ENCODE measurements around the gene CAD. TPM values are rescaled to one million over a fixed set of nuclear protein-coding genes. Genes with fewer than 3 reads are reported as not detected.
A peak's percentile ranks its signal among the peaks of the same experiment; 100 is the strongest.

The CAD gene
- total RNA-seq, 2 donors from 2014 or later, result 53.6 to 64.5 TPM

GRCh38 chr2:27242614-27242951 lies 25.4 kb downstream of the CAD start:
- no peaks in the 10 kb centered on the region for H3K27me3 Mint-ChIP-seq (ENCODE audit: low read depth)
- peaks cover 2 to 16% of the 10 kb centered on the region in 2 donors for H3K36me3 Mint-ChIP-seq (ENCODE audit: insufficient read depth in 2 of 2)
- no peak for ATAC-seq (replicated peaks in 1 of 2)
- DNase-seq, result no peak
- H3K9me3 Mint-ChIP-seq, result no peaks in the 10 kb centered on the region
- no peak overlapping the region for H3K27ac Mint-ChIP-seq
- H3K4me3 Mint-ChIP-seq, result no peak overlapping the region
- no peaks in the 10 kb centered on the region for H3K4me1 Mint-ChIP-seq (ENCODE audit: low read depth)

DNA sequence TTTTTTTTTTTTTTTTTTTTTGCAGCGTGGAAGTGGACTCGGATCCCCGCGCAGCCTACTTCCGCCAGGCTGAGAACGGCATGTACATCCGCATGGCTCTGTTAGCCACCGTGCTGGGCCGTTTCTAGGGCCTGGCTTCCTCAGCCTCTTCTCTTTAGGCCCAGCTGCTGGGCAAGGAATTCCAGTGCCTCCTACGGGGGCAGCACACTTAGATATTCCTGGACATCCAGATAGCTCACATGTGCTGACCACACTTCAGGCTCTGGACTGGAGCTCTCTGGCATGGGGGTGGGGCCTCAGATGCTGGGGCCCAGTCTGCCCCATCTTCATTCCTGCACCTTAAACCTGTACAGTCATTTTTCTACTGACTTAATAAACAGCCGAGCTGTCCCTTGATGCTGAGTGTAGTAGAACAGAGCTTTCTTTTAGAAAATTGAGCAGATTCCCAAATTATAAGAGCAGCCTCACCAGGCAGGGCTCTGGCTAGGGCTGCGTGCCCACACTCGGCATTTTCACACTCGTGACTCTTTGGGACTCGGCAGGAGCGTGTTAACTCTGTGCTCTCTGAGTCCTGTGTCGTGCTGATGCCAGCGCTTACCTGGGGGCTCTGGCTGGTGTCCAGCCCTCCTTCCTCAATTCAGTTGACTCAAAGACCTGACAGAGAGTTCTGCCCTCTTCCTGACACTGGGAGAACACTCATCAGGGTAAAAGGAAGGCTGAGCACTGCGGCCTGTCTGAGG lies 26.4 kb downstream of the CAD start:
- Mint-ChIP-seq H3K27ac (no peak overlapping the region), H3K36me3 (ENCODE audit: insufficient read depth in 2 of 2) (peaks cover 2 to 12% of the 10 kb centered on the region in 2 donors), H3K27me3 (ENCODE audit: low read depth) (no peaks in the 10 kb centered on the region), H3K4me3 (no peak overlapping the region), H3K4me1 (ENCODE audit: low read depth) (no peaks in the 10 kb centered on the region), H3K9me3 (no peaks in the 10 kb centered on the region)
- ATAC-seq (replicated peaks in 1 of 2) (no peak), DNase-seq (no peak)

DNA sequence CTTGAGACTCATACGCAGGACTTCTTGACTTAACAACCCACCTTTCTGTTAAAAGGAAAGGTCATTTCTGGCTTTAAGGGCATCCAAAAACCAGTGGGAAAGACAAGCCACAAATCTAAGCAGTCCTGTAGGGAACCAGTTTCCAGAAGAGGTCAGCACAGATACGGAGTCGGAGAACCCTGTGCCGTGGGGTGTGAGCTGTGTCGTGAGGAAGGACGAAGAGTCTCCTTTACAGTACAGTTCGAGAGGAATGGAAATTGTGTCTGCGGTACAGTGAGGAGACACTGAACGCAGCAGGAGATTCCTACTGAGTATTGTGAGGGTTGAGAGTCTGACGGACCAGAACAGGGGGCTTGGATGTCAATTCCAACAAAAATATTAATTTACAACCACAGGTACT lies 27.9 kb downstream of the CAD start:
- Mint-ChIP-seq H3K27ac (no peak overlapping the region), H3K4me3 (no peak overlapping the region), H3K4me1 (ENCODE audit: low read depth) (no peaks in the 10 kb centered on the region), H3K27me3 (ENCODE audit: low read depth) (no peaks in the 10 kb centered on the region), H3K36me3 (ENCODE audit: insufficient read depth in 2 of 2) (peaks cover 0 to 9% of the 10 kb centered on the region in 2 donors), H3K9me3 (no peaks in the 10 kb centered on the region)
- DNase-seq (no peak), ATAC-seq (replicated peaks in 1 of 2) (no peak)

DNA sequence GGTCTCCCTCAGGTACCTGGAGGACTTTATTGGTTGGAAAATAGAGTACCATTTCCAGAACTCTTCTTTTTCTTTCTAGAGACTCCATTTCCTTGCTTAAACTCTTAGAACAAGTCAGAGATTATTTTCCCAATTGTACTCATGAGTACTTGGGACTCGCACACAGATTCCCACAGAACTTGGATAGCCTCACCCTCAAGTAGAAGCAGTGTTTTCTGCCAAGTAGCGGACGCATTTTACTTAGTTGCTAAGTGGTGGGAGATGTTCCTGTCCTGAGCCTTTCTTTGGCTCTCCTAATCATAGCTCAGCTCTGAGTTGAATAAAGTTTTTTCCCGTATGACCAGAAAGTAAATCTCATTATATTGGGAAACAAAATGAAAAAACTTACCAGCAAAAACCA lies 28.5 kb downstream of the CAD start:
- Mint-ChIP-seq H3K4me3 (no peak overlapping the region), H3K36me3 (ENCODE audit: insufficient read depth in 2 of 2) (peaks cover 0 to 4% of the 10 kb centered on the region in 2 donors), H3K27ac (no peak overlapping the region), H3K9me3 (no peaks in the 10 kb centered on the region), H3K4me1 (ENCODE audit: low read depth) (no peaks in the 10 kb centered on the region), H3K27me3 (ENCODE audit: low read depth) (peaks cover 2% of the 10 kb centered on the region)
- DNase-seq (no peak), ATAC-seq (replicated peaks in 1 of 2) (no peak)

GRCh38 chr2:27247893-27248292 lies 30.7 kb downstream of the CAD start:
- DNase-seq, result no peak
- H3K4me1 Mint-ChIP-seq (ENCODE audit: low read depth), result no peaks in the 10 kb centered on the region
- H3K4me3 Mint-ChIP-seq, result no peak overlapping the region
- H3K36me3 Mint-ChIP-seq (ENCODE audit: insufficient read depth in 2 of 2), result peaks cover 0 to 2% of the 10 kb centered on the region in 2 donors
- no peaks in the 10 kb centered on the region for H3K9me3 Mint-ChIP-seq
- H3K27ac Mint-ChIP-seq, result no peak overlapping the region
- no peak for ATAC-seq (replicated peaks in 1 of 2)
- peaks cover 11% of the 10 kb centered on the region for H3K27me3 Mint-ChIP-seq (ENCODE audit: low read depth)

DNA sequence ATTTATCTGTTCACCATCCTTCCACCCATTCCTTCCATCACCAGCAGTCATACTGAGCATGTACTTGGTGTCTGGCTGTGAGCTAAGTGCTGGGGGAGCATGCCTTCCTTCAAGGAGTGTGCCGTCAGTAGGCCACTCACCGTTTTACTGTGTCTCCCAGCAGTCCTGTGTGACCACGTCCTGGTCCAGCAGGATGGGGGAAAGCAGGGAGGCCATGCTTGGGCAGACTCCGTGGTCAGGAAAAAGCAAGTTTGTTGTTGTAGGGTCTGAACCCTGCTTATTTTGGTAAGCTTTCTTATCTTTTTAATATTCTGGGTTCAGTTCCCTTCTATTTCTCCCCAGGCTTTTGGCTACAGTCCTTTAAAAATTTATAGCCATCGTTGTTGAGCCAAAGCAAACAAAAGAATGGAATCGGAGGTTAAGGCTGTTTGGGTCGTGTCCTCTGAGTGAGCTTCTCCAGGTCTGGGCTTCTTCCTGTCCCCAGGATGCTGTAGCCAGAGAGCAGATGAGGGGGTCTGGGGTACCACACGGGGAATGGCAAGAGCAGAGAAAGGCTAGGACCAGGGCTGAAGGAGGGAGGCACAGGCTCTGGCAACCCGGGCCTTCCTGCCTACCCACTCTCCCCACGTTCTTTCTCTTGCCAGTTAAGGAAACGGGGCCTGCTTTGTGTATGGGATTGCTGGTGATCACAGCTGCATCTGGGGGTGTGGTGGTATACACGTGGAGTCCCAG lies 32.2 kb downstream of the CAD start:
- no peak for DNase-seq
- Mint-ChIP-seq H3K27me3 (ENCODE audit: low read depth) (peaks cover 13% of the 10 kb centered on the region), H3K9me3 (no peaks in the 10 kb centered on the region), H3K36me3 (ENCODE audit: insufficient read depth in 2 of 2) (no peaks in the 10 kb centered on the region), H3K4me3 (no peak overlapping the region), H3K27ac (no peak overlapping the region), H3K4me1 (ENCODE audit: low read depth) (no peaks in the 10 kb centered on the region)
- no peak for ATAC-seq (replicated peaks in 1 of 2)

DNA sequence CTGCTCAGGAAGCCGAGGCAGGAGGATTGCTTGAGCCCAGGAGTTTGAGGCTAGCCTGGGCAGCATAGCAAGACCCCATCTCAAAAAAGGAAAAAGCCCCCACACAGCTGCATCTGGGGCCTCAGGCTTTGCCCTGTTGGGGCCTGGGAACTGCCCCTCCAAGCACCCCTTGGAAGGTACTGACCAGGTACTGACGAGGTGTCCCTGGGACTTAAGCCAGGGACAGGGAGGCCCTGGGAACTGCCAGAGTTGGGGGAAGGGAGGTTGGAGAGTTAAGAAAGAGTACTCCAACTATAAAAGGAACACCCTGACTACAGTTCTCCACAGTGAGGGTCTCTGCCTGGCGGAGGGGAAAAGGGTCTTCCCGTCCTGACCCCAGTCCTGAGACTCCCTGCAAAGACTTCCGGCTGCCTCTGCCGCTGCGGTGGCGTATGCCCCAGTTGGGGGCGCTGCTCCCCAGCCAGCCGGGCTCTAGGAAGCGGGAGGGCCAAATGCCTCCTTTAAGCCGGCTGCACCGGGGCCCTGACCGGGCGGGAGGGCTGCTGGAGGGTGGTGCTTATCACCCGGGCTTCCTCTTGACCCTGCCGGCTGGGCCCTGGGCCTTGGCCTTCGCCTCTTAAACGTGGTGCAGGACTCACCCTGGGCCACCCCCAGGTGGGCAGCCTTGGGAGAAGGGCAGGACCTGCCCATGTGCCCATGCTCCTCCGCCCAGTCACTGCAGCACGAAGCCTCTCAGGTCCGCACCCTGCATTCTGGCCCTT lies 32.9 kb downstream of the CAD start:
- no peaks in the 10 kb centered on the region for H3K36me3 Mint-ChIP-seq (ENCODE audit: insufficient read depth in 2 of 2)
- H3K4me3 Mint-ChIP-seq, result no peak overlapping the region
- H3K27me3 Mint-ChIP-seq (ENCODE audit: low read depth), result peaks cover 20% of the 10 kb centered on the region
- H3K4me1 Mint-ChIP-seq (ENCODE audit: low read depth), result no peaks in the 10 kb centered on the region
- H3K27ac Mint-ChIP-seq, result no peak overlapping the region
- H3K9me3 Mint-ChIP-seq, result no peaks in the 10 kb centered on the region
- ATAC-seq (replicated peaks in 1 of 2), result peak; percentile 86
- peak; percentile 72 to 78 for DNase-seq

DNA sequence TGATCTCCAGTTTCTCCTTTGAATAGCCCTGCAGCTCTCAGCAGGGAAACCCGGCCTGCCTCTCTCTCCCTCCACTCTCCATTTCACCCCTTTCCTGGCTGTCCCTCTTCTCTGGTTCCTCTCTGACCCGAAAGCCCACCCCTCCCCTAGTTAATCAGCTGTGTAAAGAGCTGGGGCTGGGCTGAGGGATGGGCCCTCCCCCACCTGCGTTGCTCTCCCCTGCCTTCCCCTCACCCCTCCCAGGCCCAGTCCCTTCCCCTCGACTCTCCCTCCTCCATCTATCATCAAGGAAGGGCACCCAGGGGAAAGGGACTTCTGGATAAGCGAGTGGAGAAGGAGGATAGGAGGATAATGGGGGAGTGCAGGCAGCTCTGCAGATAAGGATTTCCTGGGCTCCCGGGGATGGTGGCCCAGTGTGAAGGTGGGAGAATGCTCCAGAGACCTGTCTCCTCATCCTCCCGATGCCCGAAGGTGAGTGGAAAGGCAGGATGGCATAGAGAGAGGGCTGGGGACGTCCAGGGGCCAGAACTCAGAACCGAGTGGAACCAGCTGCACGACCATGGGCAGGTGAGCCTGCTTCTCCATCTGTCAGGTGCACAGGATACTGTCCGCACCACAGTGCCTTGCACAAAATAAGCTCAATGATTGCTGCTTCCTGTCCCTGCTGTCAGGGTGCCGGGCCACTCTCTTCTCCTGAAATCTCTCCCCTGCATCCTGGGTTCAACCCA lies 33.6 kb downstream of the CAD start:
- H3K4me1 Mint-ChIP-seq (ENCODE audit: low read depth), result no peaks in the 10 kb centered on the region
- peaks cover 28% of the 10 kb centered on the region for H3K27me3 Mint-ChIP-seq (ENCODE audit: low read depth)
- no peak overlapping the region for H3K4me3 Mint-ChIP-seq
- no peak overlapping the region for H3K27ac Mint-ChIP-seq
- H3K36me3 Mint-ChIP-seq (ENCODE audit: insufficient read depth in 2 of 2), result no peaks in the 10 kb centered on the region
- no peaks in the 10 kb centered on the region for H3K9me3 Mint-ChIP-seq
- ATAC-seq (replicated peaks in 1 of 2), result no peak
- DNase-seq, result no peak

DNA sequence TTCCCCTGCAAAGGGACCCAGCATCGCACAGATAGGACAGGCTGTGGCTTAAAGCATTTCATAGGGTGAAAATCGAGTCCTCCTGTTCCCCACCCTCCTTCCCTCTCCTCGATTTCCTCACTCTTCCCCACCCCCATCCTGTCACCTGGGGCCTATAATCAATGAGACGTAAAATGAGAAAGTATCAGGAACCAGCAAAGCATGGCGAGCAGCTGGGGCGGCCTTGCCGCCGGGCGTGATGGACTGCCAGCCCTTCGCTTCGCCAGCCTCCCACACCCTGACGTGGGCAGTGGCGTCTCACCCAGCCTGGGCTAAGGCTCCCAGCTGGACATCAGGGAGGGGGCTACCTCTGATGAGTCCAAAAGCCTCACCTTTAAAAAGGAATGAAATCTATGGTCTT lies 34.6 kb downstream of the CAD start:
- Mint-ChIP-seq H3K4me1 (ENCODE audit: low read depth) (no peaks in the 10 kb centered on the region), H3K27me3 (ENCODE audit: low read depth) (peaks cover 37% of the 10 kb centered on the region), H3K36me3 (ENCODE audit: insufficient read depth in 2 of 2) (no peaks in the 10 kb centered on the region), H3K4me3 (no peak overlapping the region), H3K9me3 (no peaks in the 10 kb centered on the region), H3K27ac (no peak overlapping the region)
- ATAC-seq (replicated peaks in 1 of 2) (no peak), DNase-seq (no peak)

GRCh38 chr2:27255187-27255586 lies 38.0 kb downstream of the CAD start:
- Mint-ChIP-seq H3K9me3 (no peaks in the 10 kb centered on the region), H3K27ac (no peak overlapping the region), H3K4me3 (no peak overlapping the region), H3K27me3 (ENCODE audit: low read depth) (peaks cover 57% of the 10 kb centered on the region), H3K4me1 (ENCODE audit: low read depth) (no peaks in the 10 kb centered on the region), H3K36me3 (ENCODE audit: insufficient read depth in 2 of 2) (no peaks in the 10 kb centered on the region)
- ATAC-seq (replicated peaks in 1 of 2) (no peak), DNase-seq (no peak)

GRCh38 chr2:27255660-27256059 lies 38.5 kb downstream of the CAD start:
- H3K27me3 Mint-ChIP-seq (ENCODE audit: low read depth), result peaks cover 59% of the 10 kb centered on the region
- no peak overlapping the region for H3K4me3 Mint-ChIP-seq
- DNase-seq, result no peak
- no peaks in the 10 kb centered on the region for H3K9me3 Mint-ChIP-seq
- no peak for ATAC-seq (replicated peaks in 1 of 2)
- no peak overlapping the region for H3K27ac Mint-ChIP-seq
- no peaks in the 10 kb centered on the region for H3K4me1 Mint-ChIP-seq (ENCODE audit: low read depth)
- no peaks in the 10 kb centered on the region for H3K36me3 Mint-ChIP-seq (ENCODE audit: insufficient read depth in 2 of 2)

GRCh38 chr2:27256855-27257454 lies 39.8 kb downstream of the CAD start:
- H3K4me1 Mint-ChIP-seq (ENCODE audit: low read depth), result peaks cover 10% of the 10 kb centered on the region
- no peaks in the 10 kb centered on the region for H3K9me3 Mint-ChIP-seq
- H3K4me3 Mint-ChIP-seq, result no peak overlapping the region
- peaks cover 2 to 3% of the 10 kb centered on the region in 2 donors for H3K36me3 Mint-ChIP-seq (ENCODE audit: insufficient read depth in 2 of 2)
- H3K27ac Mint-ChIP-seq, result no peak overlapping the region
- H3K27me3 Mint-ChIP-seq (ENCODE audit: low read depth), result peaks cover 63% of the 10 kb centered on the region
- no peak for DNase-seq
- no peak for ATAC-seq (replicated peaks in 1 of 2)

Measured in activated T-cell treated with anti-CD3 and anti-CD28 coated beads, Interleukin-2, amount 50 U/mL, for 72 hours (primary cell).